Fibroblast of lung (primary cell): ENCODE results near the gene PRSS1. TPM values are rescaled to one million over a fixed set of nuclear protein-coding genes. Genes with fewer than 3 reads are reported as not detected.
A peak's percentile ranks its signal among the peaks of the same experiment; 100 is the strongest.

ENCODE experiments used
- DNase-seq, 2 donors: peaks; one replicate each; pipeline versions ENCODE4 v3.0.0 to v3.0.0-alpha.2; 2010; ENCODE audit warnings: low read depth in 2 of 2
- H2AFZ ChIP-seq: 2 replicates; pipeline ENCODE4 v1.5.1; 2012; ENCODE audit warnings: low read length, control low read depth, inconsistent platforms
- H3K27ac ChIP-seq: 2 replicates; pipeline ENCODE4 v1.5.1; 2011; ENCODE audit warnings: low read length, control low read depth; ENCODE audit not compliant: insufficient read depth
- H3K27me3 ChIP-seq: 2 replicates; pipeline ENCODE4 v1.5.1; 2011; ENCODE audit warnings: mild to moderate bottlenecking, low read length; ENCODE audit not compliant: control insufficient read depth, insufficient read depth
- H3K36me3 ChIP-seq: 2 replicates; pipeline ENCODE4 v1.5.1; 2011; ENCODE audit warnings: low read length; ENCODE audit not compliant: control insufficient read depth, insufficient read depth
- H3K4me1 ChIP-seq: 2 replicates; pipeline ENCODE4 v1.5.1; 2011; ENCODE audit warnings: low read length; ENCODE audit not compliant: control insufficient read depth, insufficient read depth; ENCODE audit errors: extremely low read depth
- H3K4me2 ChIP-seq: 2 replicates; pipeline ENCODE4 v1.5.1; 2011; ENCODE audit warnings: low read length, control low read depth; ENCODE audit not compliant: insufficient read depth; ENCODE audit errors: extremely low read depth
- H3K4me3 ChIP-seq, 4 experiments: fragments of 200-600 bp in 1 of 4; sonication (generic) in 1 of 4; replicated peaks in 1 of 4; 2 replicates each; pipeline ENCODE4 v1.5.1; 2011 to 2016; ENCODE audit warnings: low read length in 4 of 4, low read depth in 3 of 4, mild to moderate bottlenecking in 3 of 4, control low read depth in 2 of 4, inconsistent platforms in 1 of 4, mixed read lengths in 1 of 4; ENCODE audit not compliant: insufficient read depth in 1 of 4; ENCODE audit errors: control extremely low read depth in 1 of 4
- H3K79me2 ChIP-seq: 2 replicates; pipeline ENCODE4 v1.5.1; 2012; ENCODE audit warnings: mild to moderate bottlenecking, low read length, inconsistent platforms; ENCODE audit not compliant: control insufficient read depth, insufficient read depth
- H3K9ac ChIP-seq: 2 replicates; pipeline ENCODE4 v1.5.1; 2011; ENCODE audit warnings: mild to moderate bottlenecking, low read length, control low read depth; ENCODE audit not compliant: insufficient read depth
- H3K9me3 ChIP-seq: 2 replicates; pipeline ENCODE4 v1.5.1; 2012; ENCODE audit warnings: low read depth, low read length; ENCODE audit not compliant: control insufficient read depth, insufficient read depth
- H4K20me1 ChIP-seq: 2 replicates; pipeline ENCODE4 v1.5.1; 2011; ENCODE audit warnings: low read length; ENCODE audit not compliant: control insufficient read depth, insufficient read depth; ENCODE audit errors: extremely low read depth
- EZH2 ChIP-seq: IDR thresholded peaks from 2 replicates; pipeline ENCODE4 v1.5.1; 2012; ENCODE audit warnings: low read length, control low read depth, mild to moderate bottlenecking; ENCODE audit errors: missing control alignments
- polyA plus RNA-seq, 2 donors: library from polyadenylated mRNA; depleted of rRNA in 1 of 2; stranded (reverse) in 1 of 2; unstranded in 1 of 2; fragments of >200 nt; gene quantifications; 2 replicates each; pipeline ENCODE4 v1.2.1, GENCODE V29; 2011 to 2012; ENCODE audit warnings: missing spikeins in 1 of 2
- total RNA-seq: library from RNA; depleted of rRNA; stranded (reverse); fragments of >200 nt; gene quantifications from 2 replicates; pipeline ENCODE4 v1.2.1, GENCODE V29; 2014
- TF ChIP-seq, protein P1 (sequence below), 2 donors: IDR thresholded peaks in 1 of 2; conservative IDR thresholded peaks in 1 of 2; 1 replicate in 1 of 2; 2 replicates in 1 of 2; pipeline ENCODE4 v1.5.1; 2011 to 2012; ENCODE audit warnings: low read length in 2 of 2, control low read depth in 1 of 2, inconsistent platforms in 1 of 2, low read depth in 1 of 2, mild to moderate bottlenecking in 1 of 2

PRSS1 gene
- total and polyA plus RNA-seq, 2 donors (not counting 1 experiment from before 2014, with no cell fraction given), result not detected

DNA sequence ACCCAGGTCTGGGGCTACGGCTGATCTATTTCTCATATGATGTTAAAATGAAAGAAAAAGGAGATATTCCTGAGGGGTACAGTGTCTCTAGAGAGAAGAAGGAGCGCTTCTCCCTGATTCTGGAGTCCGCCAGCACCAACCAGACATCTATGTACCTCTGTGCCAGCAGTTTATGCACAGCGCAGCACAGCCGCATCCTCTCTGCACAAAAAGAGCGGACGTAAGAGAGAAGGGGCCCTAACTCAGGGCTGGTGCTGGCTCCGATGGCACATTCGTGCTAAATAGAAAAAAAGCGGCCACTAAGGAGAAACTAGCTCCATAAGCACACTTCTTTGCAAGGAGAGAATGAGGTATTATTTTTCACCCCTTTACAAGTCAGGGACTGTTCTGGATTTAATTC, 28.3 kb upstream of the PRSS1 start:
- H4K20me1 ChIP-seq, result no peaks in the 10 kb centered on the region
- no peaks in the 10 kb centered on the region for H3K79me2 ChIP-seq
- no peaks in the 10 kb centered on the region for H3K36me3 ChIP-seq
- TF ChIP-seq, protein P1, sequence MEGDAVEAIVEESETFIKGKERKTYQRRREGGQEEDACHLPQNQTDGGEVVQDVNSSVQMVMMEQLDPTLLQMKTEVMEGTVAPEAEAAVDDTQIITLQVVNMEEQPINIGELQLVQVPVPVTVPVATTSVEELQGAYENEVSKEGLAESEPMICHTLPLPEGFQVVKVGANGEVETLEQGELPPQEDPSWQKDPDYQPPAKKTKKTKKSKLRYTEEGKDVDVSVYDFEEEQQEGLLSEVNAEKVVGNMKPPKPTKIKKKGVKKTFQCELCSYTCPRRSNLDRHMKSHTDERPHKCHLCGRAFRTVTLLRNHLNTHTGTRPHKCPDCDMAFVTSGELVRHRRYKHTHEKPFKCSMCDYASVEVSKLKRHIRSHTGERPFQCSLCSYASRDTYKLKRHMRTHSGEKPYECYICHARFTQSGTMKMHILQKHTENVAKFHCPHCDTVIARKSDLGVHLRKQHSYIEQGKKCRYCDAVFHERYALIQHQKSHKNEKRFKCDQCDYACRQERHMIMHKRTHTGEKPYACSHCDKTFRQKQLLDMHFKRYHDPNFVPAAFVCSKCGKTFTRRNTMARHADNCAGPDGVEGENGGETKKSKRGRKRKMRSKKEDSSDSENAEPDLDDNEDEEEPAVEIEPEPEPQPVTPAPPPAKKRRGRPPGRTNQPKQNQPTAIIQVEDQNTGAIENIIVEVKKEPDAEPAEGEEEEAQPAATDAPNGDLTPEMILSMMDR (conservative IDR thresholded peaks at IDR 0.05 in 1 of 2, IDR thresholded peaks at IDR 0.05 in 1 of 2; ENCODE audit: low read depth in 1 of 2, low read length in 2 of 2), result no peak
- no peak for TF ChIP-seq EZH2
- no peak overlapping the region for H2AFZ ChIP-seq
- peaks cover 2% of the 10 kb centered on the region for H3K27me3 ChIP-seq
- H3K4me3 ChIP-seq, result no peak overlapping the region
- no peak overlapping the region for H3K9ac ChIP-seq
- H3K27ac ChIP-seq, result no peak overlapping the region
- H3K4me1 ChIP-seq, result no peaks in the 10 kb centered on the region
- no peaks in the 10 kb centered on the region for H3K9me3 ChIP-seq
- H3K4me2 ChIP-seq, result no peak overlapping the region
- DNase-seq, result no peak

DNA sequence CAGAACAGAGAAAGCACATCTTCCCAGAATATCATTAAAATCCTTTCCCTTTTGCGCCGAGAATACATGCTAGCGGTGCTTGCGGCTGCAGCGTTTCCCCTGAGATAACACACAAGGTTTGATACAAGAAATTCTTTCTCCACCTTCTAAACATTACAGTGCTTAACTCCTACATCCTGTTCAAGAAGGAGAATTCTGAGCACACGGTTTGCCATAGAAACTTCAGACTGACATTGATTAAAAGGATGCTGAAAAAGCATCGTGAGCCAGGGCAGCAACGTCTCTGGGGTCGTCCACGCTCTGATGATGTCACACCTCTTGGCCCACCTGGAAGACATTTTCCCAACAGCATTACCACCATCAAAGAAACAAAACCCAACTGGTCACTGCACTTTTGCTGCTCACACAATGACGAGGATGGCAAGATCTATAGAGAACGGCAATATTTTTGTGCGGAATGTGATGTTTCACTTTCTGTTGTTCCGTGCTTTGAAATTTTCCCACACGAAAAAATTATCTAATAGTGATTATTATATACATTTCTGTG, 27.0 kb upstream of the PRSS1 start:
- H4K20me1 ChIP-seq, result no peaks in the 10 kb centered on the region
- H3K4me1 ChIP-seq, result no peaks in the 10 kb centered on the region
- H3K4me2 ChIP-seq, result peak overlapping the region; percentile 57
- H3K27me3 ChIP-seq, result no peaks in the 10 kb centered on the region
- no peaks in the 10 kb centered on the region for H3K79me2 ChIP-seq
- H3K9ac ChIP-seq, result no peak overlapping the region
- H3K36me3 ChIP-seq, result no peaks in the 10 kb centered on the region
- no peak for TF ChIP-seq EZH2
- TF ChIP-seq, protein P1 (conservative IDR thresholded peaks at IDR 0.05 in 1 of 2, IDR thresholded peaks at IDR 0.05 in 1 of 2; ENCODE audit: low read depth in 1 of 2, low read length in 2 of 2), result no peak
- no peak for DNase-seq
- no peak overlapping the region for H3K27ac ChIP-seq
- no peaks in the 10 kb centered on the region for H3K9me3 ChIP-seq
- H3K4me3 ChIP-seq, result peak overlapping the region in 3 of 4 experiments; percentile 20 to 43 (median 24)
- peak overlapping the region; percentile 16 for H2AFZ ChIP-seq

DNA sequence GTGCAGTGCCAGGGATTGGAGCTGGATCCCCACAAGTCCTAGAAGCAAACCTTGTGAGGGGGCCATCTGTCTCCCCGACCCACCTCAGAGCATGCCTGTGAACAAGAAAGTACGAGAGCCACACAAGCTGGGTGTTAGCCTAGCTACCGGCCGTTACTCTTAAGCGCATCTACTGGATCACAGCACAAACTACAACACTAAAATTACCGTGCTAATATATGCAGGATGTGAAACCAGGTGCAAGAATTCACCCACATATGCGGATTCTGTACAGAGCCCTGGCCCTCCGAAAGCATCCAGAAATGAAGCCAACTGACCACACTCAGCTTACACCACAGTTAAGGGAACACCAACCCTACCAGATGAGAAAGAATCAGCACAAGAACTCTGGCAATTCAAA, 16.0 kb upstream of the PRSS1 start:
- Histone ChIP-seq H4K20me1 (no peaks in the 10 kb centered on the region), H3K4me1 (no peaks in the 10 kb centered on the region), H3K36me3 (no peaks in the 10 kb centered on the region), H3K27ac (no peak overlapping the region), H3K79me2 (no peaks in the 10 kb centered on the region), H3K27me3 (no peaks in the 10 kb centered on the region), H3K9me3 (no peaks in the 10 kb centered on the region), H2AFZ (no peak overlapping the region), H3K4me3 (no peak overlapping the region), H3K4me2 (no peak overlapping the region), H3K9ac (no peak overlapping the region)
- TF ChIP-seq, protein P1 (conservative IDR thresholded peaks at IDR 0.05 in 1 of 2, IDR thresholded peaks at IDR 0.05 in 1 of 2; ENCODE audit: low read depth in 1 of 2, low read length in 2 of 2), result no peak
- no peak for TF ChIP-seq EZH2
- DNase-seq, result no peak
